Mesendoderm (in vitro differentiated cells): ENCODE measurements around the gene MBLAC2.

Source experiments
- DNase-seq: peaks from one replicate; pipeline ENCODE4 v3.0.0; 2013
- H2AK5ac ChIP-seq: 2 replicates; pipeline ENCODE4 v1.6.1; 2013; ENCODE audit warnings: low read length, inconsistent platforms
- H2BK120ac ChIP-seq: 2 replicates; pipeline ENCODE4 v1.6.1; 2013; ENCODE audit warnings: low read depth, mild to moderate bottlenecking, low read length, moderate library complexity, mixed read lengths
- H2BK15ac ChIP-seq: replicated peaks from 2 replicates; pipeline ENCODE4 v1.6.1; 2013; ENCODE audit warnings: low read depth, mild to moderate bottlenecking, moderate library complexity
- H2BK5ac ChIP-seq: 2 replicates; pipeline ENCODE4 v1.6.1; 2013; ENCODE audit warnings: low read length, inconsistent platforms
- H3K18ac ChIP-seq: 2 replicates; pipeline ENCODE4 v1.6.1; 2013; ENCODE audit warnings: mild to moderate bottlenecking, low read length, mixed read lengths
- H3K23ac ChIP-seq: one replicate; pipeline ENCODE4 v1.6.1; 2013; ENCODE audit warnings: low read length
- H3K27ac ChIP-seq: 2 replicates; pipeline ENCODE4 v1.5.1; 2013; ENCODE audit warnings: low read depth, mild to moderate bottlenecking, inconsistent platforms, low read length, moderate library complexity
- H3K27me3 ChIP-seq: 2 replicates; pipeline ENCODE4 v1.6.1; 2013; ENCODE audit warnings: low read length, control low read depth, mild to moderate bottlenecking, inconsistent platforms; ENCODE audit not compliant: insufficient read depth, poor library complexity
- H3K36me3 ChIP-seq: 2 replicates; pipeline ENCODE4 v1.6.1; 2013; ENCODE audit warnings: low read length, inconsistent platforms; ENCODE audit not compliant: control insufficient read depth, insufficient read depth
- H3K4ac ChIP-seq: one replicate; pipeline ENCODE4 v1.6.1; 2013; ENCODE audit warnings: low read depth, mild to moderate bottlenecking, low read length, moderate library complexity
- H3K4me1 ChIP-seq: 2 replicates; pipeline ENCODE4 v1.6.1; 2013; ENCODE audit warnings: low read depth, low read length, inconsistent platforms; ENCODE audit not compliant: control insufficient read depth
- H3K4me2 ChIP-seq: 2 replicates; pipeline ENCODE4 v1.6.1; 2013; ENCODE audit warnings: low read length
- H3K4me3 ChIP-seq: 2 replicates; pipeline ENCODE4 v1.5.1; 2013; ENCODE audit warnings: mild to moderate bottlenecking, low read length
- H3K56ac ChIP-seq: one replicate; pipeline ENCODE4 v1.6.1; 2013; ENCODE audit warnings: low read length
- H3K79me1 ChIP-seq: 2 replicates; pipeline ENCODE4 v1.6.1; 2013; ENCODE audit warnings: low read length, inconsistent platforms
- H3K79me2 ChIP-seq: 2 replicates; pipeline ENCODE4 v1.6.1; 2013; ENCODE audit warnings: mild to moderate bottlenecking, low read length; ENCODE audit not compliant: control insufficient read depth, insufficient read depth
- H3K9ac ChIP-seq: 2 replicates; pipeline ENCODE4 v1.6.1; 2013; ENCODE audit warnings: low read length, inconsistent platforms
- H4K5ac ChIP-seq: one replicate; pipeline ENCODE4 v1.6.1; 2013; ENCODE audit warnings: low read length
- H4K8ac ChIP-seq: one replicate; pipeline ENCODE4 v1.6.1; 2013; ENCODE audit warnings: low read depth, mild to moderate bottlenecking, control low read depth, low read length, moderate library complexity
- WGBS: extraction: QIAGEN DNeasy Blood & Tissue Kit; methylation state at CpG from one replicate; pipeline ENCODE4 v1.1.7; 2013; ENCODE audit warnings: low lambda C conversion rate, missing lambda C conversion rate; ENCODE audit not compliant: insufficient coverage; ENCODE audit errors: extremely low coverage; 5-methylcytosine and 5-hydroxymethylcytosine counted together

MBLAC2 gene

DNA sequence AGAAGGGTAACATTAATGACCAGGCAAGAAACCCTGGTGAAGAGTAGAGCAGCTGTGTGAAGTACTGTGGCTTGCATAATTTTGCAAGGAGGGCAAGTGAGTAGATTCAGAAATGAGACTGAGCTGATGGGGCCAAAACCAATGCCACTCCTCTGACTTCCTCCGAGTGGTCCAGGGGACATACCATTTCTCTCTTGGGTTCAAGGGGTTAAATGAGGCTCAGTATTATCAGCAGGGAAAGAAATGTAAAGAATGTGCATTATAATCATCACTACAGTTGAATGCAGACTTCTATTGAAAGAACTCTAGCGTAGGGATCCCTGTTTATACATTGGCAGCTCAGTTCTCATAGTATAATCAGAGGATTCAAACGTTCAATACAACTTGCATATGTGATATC is 10.0 kb upstream of the MBLAC2 start:
- no peak overlapping the region for H2BK120ac ChIP-seq
- H2AK5ac ChIP-seq = no peak overlapping the region

DNA sequence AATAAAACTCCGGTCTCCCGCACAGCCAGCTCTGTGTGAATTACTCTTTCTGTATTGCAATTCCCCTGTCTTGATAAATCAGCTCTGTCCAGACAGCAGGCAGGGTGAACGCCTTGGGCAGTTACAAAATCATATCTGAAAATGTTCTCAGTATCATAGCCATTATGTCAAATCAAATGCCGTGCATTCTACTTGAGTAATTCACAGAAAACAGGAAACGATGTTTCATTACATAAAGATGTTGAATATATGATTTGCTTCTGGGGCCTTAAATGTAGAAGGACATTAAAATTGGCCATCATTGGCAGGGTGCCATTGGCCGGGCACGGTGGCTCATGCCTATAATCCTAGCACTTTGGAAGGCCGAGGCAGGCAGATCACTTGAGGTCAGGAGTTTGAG is 8.6 kb upstream of the MBLAC2 start:
- WGBS = no CpG with 5 or more reads among the region's 8 CpGs
- no peak overlapping the region for H3K9ac ChIP-seq
- H3K36me3 ChIP-seq = no peaks in the 10 kb centered on the region
- no peak overlapping the region for H3K56ac ChIP-seq
- H3K4me2 ChIP-seq = no peak overlapping the region
- H4K8ac ChIP-seq = no peak overlapping the region
- no peak overlapping the region for H2AK5ac ChIP-seq
- no peak overlapping the region for H3K4ac ChIP-seq
- H3K79me1 ChIP-seq = peaks cover 1% of the 10 kb centered on the region
- H3K79me2 ChIP-seq = no peaks in the 10 kb centered on the region
- no peak overlapping the region for H4K5ac ChIP-seq
- H3K27me3 ChIP-seq = no peaks in the 10 kb centered on the region
- H3K4me3 ChIP-seq = no peak overlapping the region
- H3K4me1 ChIP-seq = no peaks in the 10 kb centered on the region
- H2BK15ac ChIP-seq = no peak overlapping the region
- DNase-seq = no peak
- H3K27ac ChIP-seq = no peak overlapping the region
- H2BK120ac ChIP-seq = no peak overlapping the region
- H3K18ac ChIP-seq = no peak overlapping the region
- H3K23ac ChIP-seq = no peak overlapping the region
- H2BK5ac ChIP-seq = no peak overlapping the region

More for the DNA sequence above, 10.0 kb upstream of the MBLAC2 start:
- no peak overlapping the region for H3K4ac ChIP-seq
- H3K4me2 ChIP-seq = no peak overlapping the region
- no CpG with 5 or more reads among the region's 3 CpGs for WGBS
- H3K27me3 ChIP-seq = no peaks in the 10 kb centered on the region
- no peaks in the 10 kb centered on the region for H3K4me1 ChIP-seq
- no peak overlapping the region for H2BK5ac ChIP-seq
- H3K4me3 ChIP-seq = no peak overlapping the region
- no peak overlapping the region for H3K18ac ChIP-seq
- DNase-seq = peak; percentile 38
- no peak overlapping the region for H3K56ac ChIP-seq
- H2BK15ac ChIP-seq = no peak overlapping the region
- no peak overlapping the region for H4K5ac ChIP-seq
- peaks cover 1% of the 10 kb centered on the region for H3K79me1 ChIP-seq
- H3K9ac ChIP-seq = no peak overlapping the region
- no peak overlapping the region for H4K8ac ChIP-seq
- no peak overlapping the region for H3K23ac ChIP-seq
- H3K79me2 ChIP-seq = no peaks in the 10 kb centered on the region
- H3K36me3 ChIP-seq = no peaks in the 10 kb centered on the region
- H3K27ac ChIP-seq = no peak overlapping the region

DNA sequence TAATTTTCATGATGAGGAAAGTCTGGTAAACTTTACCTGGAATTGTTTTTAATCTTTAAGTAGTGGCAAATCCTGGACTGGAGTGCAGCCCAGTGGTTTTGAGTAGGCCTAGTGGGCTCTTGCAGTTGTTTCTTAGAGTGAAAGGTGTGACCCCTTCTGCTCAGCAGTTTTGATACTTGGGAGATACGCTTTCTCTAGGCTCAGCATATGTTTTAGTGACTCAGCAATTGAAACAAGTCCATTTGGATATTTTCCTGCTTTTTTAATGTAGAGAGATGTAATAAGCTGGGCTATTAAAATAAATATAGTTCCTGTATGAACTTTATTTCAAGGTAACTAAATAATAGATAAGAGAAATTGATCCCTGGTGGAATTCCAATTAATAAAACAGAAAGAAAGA is 6.1 kb upstream of the MBLAC2 start:
- H2AK5ac ChIP-seq = no peak overlapping the region
- DNase-seq = no peak
- no peak overlapping the region for H3K4me3 ChIP-seq
- H3K4ac ChIP-seq = no peak overlapping the region
- no peaks in the 10 kb centered on the region for H3K36me3 ChIP-seq
- H3K27ac ChIP-seq = no peak overlapping the region
- H4K5ac ChIP-seq = no peak overlapping the region
- WGBS = no CpG with 5 or more reads among the region's 1 CpG
- H2BK5ac ChIP-seq = no peak overlapping the region
- H3K27me3 ChIP-seq = no peaks in the 10 kb centered on the region
- H3K23ac ChIP-seq = no peak overlapping the region
- peaks cover 12% of the 10 kb centered on the region for H3K4me1 ChIP-seq
- no peak overlapping the region for H3K56ac ChIP-seq
- peaks cover 4% of the 10 kb centered on the region for H3K79me2 ChIP-seq
- no peak overlapping the region for H2BK15ac ChIP-seq
- H3K79me1 ChIP-seq = peaks cover 1% of the 10 kb centered on the region
- peak overlapping the region; percentile 56 for H4K8ac ChIP-seq
- H2BK120ac ChIP-seq = no peak overlapping the region
- H3K9ac ChIP-seq = no peak overlapping the region
- no peak overlapping the region for H3K4me2 ChIP-seq
- H3K18ac ChIP-seq = no peak overlapping the region

DNA sequence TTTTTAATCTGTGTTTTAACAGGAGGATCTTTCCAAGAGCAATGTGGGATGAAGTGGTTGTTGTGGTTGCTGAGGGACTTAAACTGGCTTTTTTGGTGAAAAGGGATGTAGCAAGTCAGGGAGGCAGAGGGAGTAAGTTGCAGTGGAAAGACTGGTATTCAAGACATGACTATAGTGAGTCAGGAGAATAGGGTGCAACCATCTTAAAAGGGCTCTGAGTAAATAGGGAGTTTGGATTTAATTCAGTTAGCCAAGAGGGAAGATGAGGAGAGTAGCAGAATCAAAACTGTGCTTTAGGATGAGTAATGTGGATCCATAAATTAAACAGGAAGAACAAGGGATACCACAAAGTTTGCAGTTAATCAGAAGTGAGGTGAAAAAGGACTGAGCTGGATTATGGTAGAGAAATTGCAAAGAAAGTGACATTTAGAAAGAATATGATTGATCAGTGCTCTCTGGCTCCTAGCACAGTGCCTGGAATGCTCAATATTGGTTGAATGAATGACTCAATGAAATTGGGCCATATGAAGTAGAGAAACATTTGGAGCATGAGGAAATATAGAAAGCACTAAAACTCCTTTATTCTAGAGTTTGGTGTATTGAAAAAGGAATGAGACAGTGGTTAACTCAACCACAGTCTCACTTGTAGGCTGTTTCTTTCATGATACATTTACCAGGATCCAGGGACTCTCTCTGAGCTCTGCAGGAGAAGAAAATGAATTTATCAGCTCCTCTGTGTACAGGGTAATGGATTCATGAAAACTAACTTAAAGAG is 5.2 kb upstream of the MBLAC2 start:
- H3K27me3 ChIP-seq = no peaks in the 10 kb centered on the region
- H2BK15ac ChIP-seq = no peak overlapping the region
- no peaks in the 10 kb centered on the region for H3K36me3 ChIP-seq
- no peak overlapping the region for H3K56ac ChIP-seq
- H3K4ac ChIP-seq = no peak overlapping the region
- H4K8ac ChIP-seq = no peak overlapping the region
- DNase-seq = peak; percentile 6
- no peak overlapping the region for H3K4me2 ChIP-seq
- H3K4me1 ChIP-seq = peaks cover 12% of the 10 kb centered on the region
- no peak overlapping the region for H3K18ac ChIP-seq
- no peaks in the 10 kb centered on the region for H3K79me1 ChIP-seq
- H3K4me3 ChIP-seq = no peak overlapping the region
- no peak overlapping the region for H4K5ac ChIP-seq
- H3K23ac ChIP-seq = no peak overlapping the region
- no peak overlapping the region for H2BK120ac ChIP-seq
- H3K9ac ChIP-seq = no peak overlapping the region
- peaks cover 5% of the 10 kb centered on the region for H3K79me2 ChIP-seq
- H2AK5ac ChIP-seq = no peak overlapping the region
- no peak overlapping the region for H3K27ac ChIP-seq
- H2BK5ac ChIP-seq = no peak overlapping the region

DNA sequence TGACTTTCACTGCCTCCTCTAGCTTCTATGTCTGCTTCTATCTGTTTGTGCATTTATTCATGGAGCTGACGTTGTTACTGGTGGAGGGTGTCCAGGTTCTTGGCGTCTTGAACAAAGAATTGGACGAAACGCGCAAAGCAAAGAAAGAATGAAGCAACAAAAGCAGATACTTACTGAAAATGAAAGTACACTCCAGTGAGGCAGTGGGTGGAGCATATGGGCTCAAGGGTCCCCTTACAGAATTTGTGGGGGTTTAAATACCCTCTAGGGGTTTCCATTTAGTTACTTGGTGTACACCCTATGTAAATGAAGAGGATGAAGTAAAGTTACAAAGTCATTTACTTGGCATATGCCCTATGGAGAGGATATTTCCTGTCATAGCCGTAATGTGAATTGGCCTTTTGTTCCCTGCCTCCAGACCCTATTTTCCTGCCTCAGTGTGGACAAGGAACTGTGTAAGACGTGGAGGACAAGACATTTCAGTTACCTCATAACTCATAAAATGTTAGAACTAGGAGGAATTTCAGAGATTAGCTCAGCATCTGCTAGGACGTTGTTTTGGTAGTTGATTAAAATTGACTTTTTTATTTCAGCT is 3.1 kb upstream of the MBLAC2 start:
- H3K18ac ChIP-seq = no peak overlapping the region

More for the DNA sequence above, 3.1 kb upstream of the MBLAC2 start:
- H3K27me3 ChIP-seq = no peaks in the 10 kb centered on the region
- H3K4me1 ChIP-seq = peaks cover 12% of the 10 kb centered on the region
- no peak overlapping the region for H4K8ac ChIP-seq
- no CpG with 5 or more reads among the region's 8 CpGs for WGBS
- no peak overlapping the region for H4K5ac ChIP-seq
- peak overlapping the region; percentile 6 for H3K4me2 ChIP-seq
- no peak overlapping the region for H2BK15ac ChIP-seq
- peak overlapping the region; percentile 35 for H3K23ac ChIP-seq
- no peak overlapping the region for H2BK5ac ChIP-seq
- no peak for DNase-seq
- H2AK5ac ChIP-seq = no peak overlapping the region
- H3K4me3 ChIP-seq = no peak overlapping the region
- H3K27ac ChIP-seq = no peak overlapping the region
- no peak overlapping the region for H3K4ac ChIP-seq
- H2BK120ac ChIP-seq = no peak overlapping the region
- H3K36me3 ChIP-seq = no peaks in the 10 kb centered on the region
- H3K79me2 ChIP-seq = peaks cover 5% of the 10 kb centered on the region
- no peaks in the 10 kb centered on the region for H3K79me1 ChIP-seq
- peak overlapping the region; percentile 31 for H3K56ac ChIP-seq
- H3K9ac ChIP-seq = peak overlapping the region; percentile 12
